ENCODE measurements around the gene GAB2.

DNA sequence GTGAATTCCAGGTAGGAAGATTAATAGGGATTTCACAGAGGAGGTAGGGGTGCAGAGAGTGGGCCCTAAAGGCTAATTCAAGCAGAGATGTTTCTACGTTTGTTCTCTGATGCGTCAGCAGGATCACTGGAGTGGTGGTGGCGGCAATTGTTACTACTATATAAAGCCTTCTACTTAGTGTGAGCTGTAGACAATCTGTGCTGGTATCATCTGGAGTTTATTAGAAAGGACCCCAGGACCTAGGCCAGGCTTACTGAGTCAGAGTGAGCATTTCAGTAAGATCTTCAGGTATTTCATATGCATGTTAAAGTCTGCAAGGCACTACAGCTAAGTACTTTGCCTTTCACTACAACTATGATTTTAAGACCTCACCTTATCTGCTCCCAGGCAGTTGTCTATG, 169.4 kb downstream of the GAB2 start:
- TF ChIP-seq, protein P1, sequence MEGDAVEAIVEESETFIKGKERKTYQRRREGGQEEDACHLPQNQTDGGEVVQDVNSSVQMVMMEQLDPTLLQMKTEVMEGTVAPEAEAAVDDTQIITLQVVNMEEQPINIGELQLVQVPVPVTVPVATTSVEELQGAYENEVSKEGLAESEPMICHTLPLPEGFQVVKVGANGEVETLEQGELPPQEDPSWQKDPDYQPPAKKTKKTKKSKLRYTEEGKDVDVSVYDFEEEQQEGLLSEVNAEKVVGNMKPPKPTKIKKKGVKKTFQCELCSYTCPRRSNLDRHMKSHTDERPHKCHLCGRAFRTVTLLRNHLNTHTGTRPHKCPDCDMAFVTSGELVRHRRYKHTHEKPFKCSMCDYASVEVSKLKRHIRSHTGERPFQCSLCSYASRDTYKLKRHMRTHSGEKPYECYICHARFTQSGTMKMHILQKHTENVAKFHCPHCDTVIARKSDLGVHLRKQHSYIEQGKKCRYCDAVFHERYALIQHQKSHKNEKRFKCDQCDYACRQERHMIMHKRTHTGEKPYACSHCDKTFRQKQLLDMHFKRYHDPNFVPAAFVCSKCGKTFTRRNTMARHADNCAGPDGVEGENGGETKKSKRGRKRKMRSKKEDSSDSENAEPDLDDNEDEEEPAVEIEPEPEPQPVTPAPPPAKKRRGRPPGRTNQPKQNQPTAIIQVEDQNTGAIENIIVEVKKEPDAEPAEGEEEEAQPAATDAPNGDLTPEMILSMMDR (IDR thresholded peaks at IDR 0.05): no peak
- TF ChIP-seq POLR2A (IDR thresholded peaks at IDR 0.05): no peak
